ENCODE data around the gene WDR7. TPM values are rescaled to one million over a fixed set of nuclear protein-coding genes. Genes with fewer than 3 reads are reported as not detected.

The WDR7 gene
- total RNA-seq, 4 donors from 2014 or later: 9.4 to 26.1 (median 19.2) TPM

DNA sequence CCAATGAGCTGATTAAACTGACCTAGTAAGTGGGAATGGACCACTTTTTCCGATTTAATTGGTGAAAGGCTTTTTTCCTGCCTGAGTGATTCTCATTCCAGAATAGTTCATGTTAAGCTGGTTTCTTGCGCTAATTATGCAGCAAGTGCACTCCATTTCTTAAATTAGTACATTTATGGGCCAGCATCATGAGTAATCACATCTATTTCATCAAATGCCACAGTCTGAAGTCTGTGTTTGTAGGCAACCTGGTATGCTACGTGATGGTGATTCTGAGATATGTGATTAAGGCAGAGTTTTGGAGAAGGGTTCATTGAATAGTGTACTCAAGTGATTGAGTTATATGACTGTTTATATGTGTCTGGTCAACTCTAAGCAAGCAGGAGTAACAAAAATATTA, 367.7 kb downstream of the WDR7 start:
- no peak for TF ChIP-seq POLR2A (IDR thresholded peaks at IDR 0.05)
- TF ChIP-seq, protein P1, sequence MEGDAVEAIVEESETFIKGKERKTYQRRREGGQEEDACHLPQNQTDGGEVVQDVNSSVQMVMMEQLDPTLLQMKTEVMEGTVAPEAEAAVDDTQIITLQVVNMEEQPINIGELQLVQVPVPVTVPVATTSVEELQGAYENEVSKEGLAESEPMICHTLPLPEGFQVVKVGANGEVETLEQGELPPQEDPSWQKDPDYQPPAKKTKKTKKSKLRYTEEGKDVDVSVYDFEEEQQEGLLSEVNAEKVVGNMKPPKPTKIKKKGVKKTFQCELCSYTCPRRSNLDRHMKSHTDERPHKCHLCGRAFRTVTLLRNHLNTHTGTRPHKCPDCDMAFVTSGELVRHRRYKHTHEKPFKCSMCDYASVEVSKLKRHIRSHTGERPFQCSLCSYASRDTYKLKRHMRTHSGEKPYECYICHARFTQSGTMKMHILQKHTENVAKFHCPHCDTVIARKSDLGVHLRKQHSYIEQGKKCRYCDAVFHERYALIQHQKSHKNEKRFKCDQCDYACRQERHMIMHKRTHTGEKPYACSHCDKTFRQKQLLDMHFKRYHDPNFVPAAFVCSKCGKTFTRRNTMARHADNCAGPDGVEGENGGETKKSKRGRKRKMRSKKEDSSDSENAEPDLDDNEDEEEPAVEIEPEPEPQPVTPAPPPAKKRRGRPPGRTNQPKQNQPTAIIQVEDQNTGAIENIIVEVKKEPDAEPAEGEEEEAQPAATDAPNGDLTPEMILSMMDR (IDR thresholded peaks at IDR 0.05): no peak
- no peaks in the 10 kb centered on the region for H3K9me3 ChIP-seq
- no peaks in the 10 kb centered on the region for H3K27me3 ChIP-seq
- no peaks in the 10 kb centered on the region for H3K4me1 ChIP-seq
- H3K27ac ChIP-seq: no peak overlapping the region
- no peak for DNase-seq
- no peak overlapping the region for H3K4me3 ChIP-seq
- H3K36me3 ChIP-seq: peaks cover 0 to 16% (median 0%) of the 10 kb centered on the region in 3 donors
- WGBS, 2 donors: 83 to 95% methylated on average over 3 of the region's 3 CpGs
- intact Hi-C loops (cut with DNase I): no loop called here

- DNase-seq: no peak
- Histone ChIP-seq H3K9me3 (no peaks in the 10 kb centered on the region), H3K27ac (no peak overlapping the region), H3K4me1 (no peaks in the 10 kb centered on the region), H3K36me3 (peaks cover 0 to 26% (median 5%) of the 10 kb centered on the region in 3 donors), H3K4me3 (no peak overlapping the region), H3K27me3 (no peaks in the 10 kb centered on the region)
- 60 to 82% methylated on average over 4 of the region's 4 CpGs for WGBS, 2 donors
- intact Hi-C loops (cut with DNase I): no loop called here
- no peak for TF ChIP-seq POLR2A (IDR thresholded peaks at IDR 0.05)
- TF ChIP-seq, protein P1 (IDR thresholded peaks at IDR 0.05): no peak
Measured at GRCh38 chr18:57022716-57023115, 371.6 kb downstream of the WDR7 start.

DNA sequence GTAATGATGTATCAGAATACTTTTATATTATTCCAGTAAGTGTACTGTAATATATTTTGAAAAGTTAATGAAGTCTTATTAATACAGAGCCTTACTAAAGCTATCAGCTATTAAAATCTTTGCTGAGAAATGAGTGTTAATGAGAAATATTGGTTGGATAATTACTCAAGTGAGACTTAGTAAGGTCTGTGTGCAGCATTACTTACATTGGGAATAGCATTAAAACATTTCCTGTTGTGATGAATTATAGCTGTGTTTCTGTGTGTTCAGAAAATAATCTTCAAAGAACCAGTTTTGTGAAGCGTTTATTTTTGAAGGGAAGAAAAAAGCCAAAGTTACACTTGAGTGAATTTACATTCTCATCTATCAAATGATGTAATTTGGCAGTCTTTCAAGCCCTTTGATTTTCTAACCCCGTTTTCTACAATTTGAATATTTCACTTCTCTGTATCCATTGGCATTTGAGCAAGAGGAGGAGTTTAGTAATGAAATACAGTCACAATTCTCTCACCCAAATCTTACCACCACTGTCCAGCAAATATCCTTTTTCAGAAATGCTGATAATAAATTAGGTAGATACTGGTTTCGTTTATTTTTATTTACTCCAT, 372.2 kb downstream of the WDR7 start:
- Histone ChIP-seq H3K27ac (no peak overlapping the region), H3K9me3 (no peaks in the 10 kb centered on the region), H3K4me3 (no peak overlapping the region), H3K36me3 (peaks cover 0 to 31% (median 5%) of the 10 kb centered on the region in 3 donors), H3K4me1 (no peaks in the 10 kb centered on the region), H3K27me3 (no peaks in the 10 kb centered on the region)
- no peak for DNase-seq
- TF ChIP-seq POLR2A (IDR thresholded peaks at IDR 0.05): no peak
- TF ChIP-seq, protein P1 (IDR thresholded peaks at IDR 0.05): no peak
- intact Hi-C loops (cut with DNase I): no loop called here
- 26 to 31% methylated on average over 3 of the region's 3 CpGs for WGBS, 2 donors

GRCh38 chr18:57025540-57025939, 374.4 kb downstream of the WDR7 start:
- Histone ChIP-seq H3K27ac (no peak overlapping the region), H3K4me3 (no peak overlapping the region), H3K4me1 (no peaks in the 10 kb centered on the region), H3K9me3 (no peaks in the 10 kb centered on the region), H3K27me3 (no peaks in the 10 kb centered on the region), H3K36me3 (peaks cover 0 to 51% (median 5%) of the 10 kb centered on the region in 3 donors)
- DNase-seq: no peak
- 80 to 85% methylated on average over 4 of the region's 4 CpGs for WGBS, 2 donors
- TF ChIP-seq POLR2A (IDR thresholded peaks at IDR 0.05): no peak
- TF ChIP-seq, protein P1 (IDR thresholded peaks at IDR 0.05): no peak
- intact Hi-C loops (cut with DNase I): no loop called here

DNA sequence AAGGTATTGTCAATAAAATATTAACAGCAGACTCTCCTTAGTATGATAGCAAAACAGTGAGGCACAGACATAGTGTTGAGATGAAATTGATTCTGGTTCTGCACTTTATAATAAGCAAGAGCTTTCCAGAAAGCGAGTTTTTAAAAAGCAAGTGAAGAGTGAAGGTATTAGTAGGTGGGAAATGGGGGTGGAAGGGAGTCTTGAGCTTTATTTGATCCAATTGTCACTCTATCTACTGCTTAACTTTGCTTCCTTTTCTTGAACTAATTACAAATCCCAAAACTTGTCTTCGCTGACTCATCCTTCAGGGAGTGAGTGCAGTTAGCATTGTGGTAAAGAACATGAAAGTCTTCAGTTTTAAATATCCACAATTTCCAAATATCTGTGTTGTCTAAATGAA, 375.2 kb downstream of the WDR7 start:
- WGBS, 2 donors: 90 to 93% methylated on average over 2 of the region's 2 CpGs
- TF ChIP-seq, protein P1 (IDR thresholded peaks at IDR 0.05): no peak
- TF ChIP-seq POLR2A (IDR thresholded peaks at IDR 0.05): no peak
- H3K36me3 ChIP-seq: peaks cover 0 to 48% (median 5%) of the 10 kb centered on the region in 3 donors

More for the DNA sequence above, 375.2 kb downstream of the WDR7 start:
- Histone ChIP-seq H3K27me3 (no peaks in the 10 kb centered on the region), H3K9me3 (no peaks in the 10 kb centered on the region), H3K4me3 (no peak overlapping the region), H3K27ac (no peak overlapping the region), H3K4me1 (no peaks in the 10 kb centered on the region)
- no peak for DNase-seq
- intact Hi-C loops (cut with DNase I): no loop called here

Measured in esophagus squamous epithelium (tissue), 5 donors.